Measurements from ENCODE around the gene GDF15. TPM values are rescaled to one million over a fixed set of nuclear protein-coding genes. Genes with fewer than 3 reads are reported as not detected.

The GDF15 gene
- polyA plus RNA-seq, 1 of the 3 experiments (the other 2 are of a cell fraction), result 129 TPM

DNA sequence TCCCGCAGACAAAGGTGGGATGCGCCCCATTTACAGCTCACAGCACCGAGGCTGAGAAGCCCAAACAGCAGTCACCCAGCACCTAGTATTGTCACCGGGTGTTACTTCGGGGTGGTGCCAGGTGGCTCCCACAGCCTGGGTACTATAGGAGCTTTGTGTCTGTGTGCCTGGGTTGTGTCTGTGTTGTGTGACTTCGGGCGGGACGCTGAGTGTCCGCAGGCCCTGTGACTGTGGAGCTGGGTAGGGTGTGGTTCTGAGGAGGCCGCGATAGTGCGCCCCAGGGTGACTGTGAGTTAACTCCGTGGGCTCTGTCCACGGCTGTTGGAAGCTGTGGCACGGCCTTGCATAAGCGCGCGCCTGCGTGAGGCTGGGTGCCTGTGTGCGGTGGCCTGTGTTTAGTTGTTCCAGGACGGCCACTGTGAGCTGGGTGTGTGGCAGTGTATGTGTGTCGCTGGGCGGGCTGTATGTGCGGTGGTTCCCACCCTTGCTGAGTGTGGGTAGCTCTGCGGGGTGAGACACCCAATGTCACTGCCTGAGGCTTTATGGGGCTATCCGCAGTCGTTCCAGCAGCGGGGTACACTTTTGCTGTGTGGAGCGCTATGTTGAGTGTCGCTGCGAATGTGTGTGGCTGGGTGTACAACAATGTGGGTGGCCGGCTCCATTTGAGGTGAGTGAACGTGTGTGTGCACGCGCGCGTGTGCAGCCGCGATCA, 32.7 kb downstream of the GDF15 start:
- Histone ChIP-seq H3K9me2 (no peaks in the 10 kb centered on the region), H3K27me3 (ENCODE audit: insufficient read depth) (no peaks in the 10 kb centered on the region), H3K9me3 (no peaks in the 10 kb centered on the region), H2AFZ (ENCODE audit: low read depth) (peak overlapping the region; percentile 48; the same call in 1 of the 2 replicates), H3F3A (replicated peaks; ENCODE audit: insufficient read depth) (peaks cover 22% of the 10 kb centered on the region), H3K27ac (ENCODE audit: low read depth in 2 of 2, low read length in 1 of 2) (peak overlapping the region; percentile 89 to 93; a peak in 3 of 4 replicates), H3K4me1 (ENCODE audit: control insufficient read depth in 1 of 2, insufficient read depth in 2 of 2, low read depth in 1 of 2, low read length in 1 of 2) (peaks cover 44 to 54% of the 10 kb centered on the region in 2 experiments; a peak in 3 of 4 replicates), H3K36me3 (replicated peaks in 1 of 2; ENCODE audit: control insufficient read depth in 1 of 2, insufficient read depth in 2 of 2, low read length in 1 of 2) (peaks cover 0 to 5% of the 10 kb centered on the region in 2 experiments), H3K4me2 (peak overlapping the region; percentile 43; the same call in 1 of the 2 replicates), H3K4me3 (ENCODE audit: low read depth in 2 of 2, low read length in 1 of 2) (peak overlapping the region in 1 of 2 experiments; percentile 74; a peak in 3 of 4 replicates), H3K9ac (no peak overlapping the region), H3K79me2 (ENCODE audit: insufficient read depth) (peaks cover 45% of the 10 kb centered on the region), H4K20me1 (ENCODE audit: insufficient read depth) (peaks cover 30% of the 10 kb centered on the region; the same call in 1 of the 2 replicates)
- ChIA-PET POLR2A (interaction anchor here (1.2 to 2.2 kb wide), 4 partner anchors 15 to 137 kb away, joined by 4 to 13 read pairs (median 5); partner anchors contain the start of gene JUND), CTCF (interaction anchor here (0.7 to 12.1 kb wide), 23 partner anchors 8 to 259 kb away, joined by 3 to 217 read pairs (median 4); partner anchors contain the start of genes GDF15, JUND, LRRC25 and LSM4)
- DNase-seq, result no peak
- WGBS (ENCODE audit: low lambda C conversion rate), result 77% methylated on average over 25 of the region's 39 CpGs
- TF ChIP-seq REST (IDR thresholded peaks at IDR 0.05; ENCODE audit: low read depth, low read length), result no peak
- no peak for TF ChIP-seq GATA2 (CRISPR knock-in tag; IDR thresholded peaks at IDR 0.05)
- TF ChIP-seq, protein P1, sequence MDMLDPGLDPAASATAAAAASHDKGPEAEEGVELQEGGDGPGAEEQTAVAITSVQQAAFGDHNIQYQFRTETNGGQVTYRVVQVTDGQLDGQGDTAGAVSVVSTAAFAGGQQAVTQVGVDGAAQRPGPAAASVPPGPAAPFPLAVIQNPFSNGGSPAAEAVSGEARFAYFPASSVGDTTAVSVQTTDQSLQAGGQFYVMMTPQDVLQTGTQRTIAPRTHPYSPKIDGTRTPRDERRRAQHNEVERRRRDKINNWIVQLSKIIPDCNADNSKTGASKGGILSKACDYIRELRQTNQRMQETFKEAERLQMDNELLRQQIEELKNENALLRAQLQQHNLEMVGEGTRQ (IDR thresholded peaks at IDR 0.05; ENCODE audit: borderline replicate concordance, low read depth, low read length), result no peak
- TF ChIP-seq RFX5 (IDR thresholded peaks at IDR 0.05; ENCODE audit: low read length), result no peak
- no peak for TF ChIP-seq NRF1 (IDR thresholded peaks at IDR 0.05; ENCODE audit: low read depth, low read length)

DNA sequence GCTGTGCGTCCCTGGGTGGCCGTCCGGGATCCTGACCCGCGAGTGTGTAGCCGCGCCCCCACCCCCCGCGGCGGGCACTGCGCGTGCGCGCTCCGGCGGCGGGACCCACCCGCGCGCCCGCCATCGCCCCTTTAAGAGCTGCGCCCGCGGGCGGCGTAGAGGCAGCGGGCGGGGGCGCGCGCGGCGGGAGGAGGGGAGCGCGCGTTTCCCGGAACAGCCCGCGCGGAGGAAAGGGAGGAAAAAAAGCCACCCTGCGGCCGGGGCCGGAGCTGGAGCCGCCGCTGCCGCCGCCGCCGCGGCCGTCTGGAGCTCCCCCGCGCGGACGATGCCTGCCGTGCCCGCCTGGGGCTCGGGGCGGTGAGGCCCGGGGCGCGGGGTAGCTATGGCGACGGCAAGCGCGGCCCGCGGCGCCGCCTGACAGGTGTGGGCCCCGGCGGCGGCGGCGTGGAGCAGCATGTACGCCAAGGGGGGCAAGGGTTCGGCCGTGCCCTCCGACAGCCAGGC, 33.3 kb downstream of the GDF15 start, which contains the start of gene SSBP4:
TSS of gene SSBP4 (plus strand) at position 204 of the 504 bp plus-strand sequence. CDS start at position 455, 251 bp downstream.
- Histone ChIP-seq H3K36me3 (replicated peaks in 1 of 2; ENCODE audit: control insufficient read depth in 1 of 2, insufficient read depth in 2 of 2, low read length in 1 of 2) (peaks cover 0 to 5% of the 10 kb centered on the region in 2 experiments), H3K9me3 (no peaks in the 10 kb centered on the region), H3K9me2 (no peaks in the 10 kb centered on the region), H3K27me3 (ENCODE audit: insufficient read depth) (no peaks in the 10 kb centered on the region), H2AFZ (ENCODE audit: low read depth) (peak within 1 kb of the TSS; percentile 48; the same call in 1 of the 2 replicates), H4K20me1 (ENCODE audit: insufficient read depth) (peaks cover 36% of the 10 kb centered on the region; the same call in 1 of the 2 replicates), H3K79me2 (ENCODE audit: insufficient read depth) (peaks cover 47% of the 10 kb centered on the region), H3F3A (replicated peaks; ENCODE audit: insufficient read depth) (peaks cover 22% of the 10 kb centered on the region), H3K4me1 (ENCODE audit: control insufficient read depth in 1 of 2, insufficient read depth in 2 of 2, low read depth in 1 of 2, low read length in 1 of 2) (peaks cover 41 to 53% of the 10 kb centered on the region in 2 experiments; a peak in 3 of 4 replicates), H3K4me2 (peak within 1 kb of the TSS; percentile 90), H3K27ac (ENCODE audit: low read depth in 2 of 2, low read length in 1 of 2) (peak within 1 kb of the TSS; percentile 89 to 93; a peak in 3 of 4 replicates), H3K9ac (peak within 1 kb of the TSS; percentile 71), H3K4me3 (ENCODE audit: low read depth in 2 of 2, low read length in 1 of 2) (peak within 1 kb of the TSS; percentile 68 to 74)
- 0% methylated on average over 15 of the region's 80 CpGs for WGBS (ENCODE audit: low lambda C conversion rate)
- DNase-seq, result peak; percentile 97
- POLR2A ChIA-PET, result interaction anchor here (0.6 to 2.2 kb wide), 6 partner anchors 14 to 138 kb away, joined by 3 to 13 read pairs (median 4); partner anchors contain the start of gene JUND
- TF ChIP-seq, protein P2, sequence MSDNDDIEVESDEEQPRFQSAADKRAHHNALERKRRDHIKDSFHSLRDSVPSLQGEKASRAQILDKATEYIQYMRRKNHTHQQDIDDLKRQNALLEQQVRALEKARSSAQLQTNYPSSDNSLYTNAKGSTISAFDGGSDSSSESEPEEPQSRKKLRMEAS (IDR thresholded peaks at IDR 0.05; ENCODE audit: low read depth), result 0 out of 2 replicates have a peak, but pooled peaks have one; percentile 59
- TF ChIP-seq FOXJ3 (CRISPR knock-in tag; IDR thresholded peaks at IDR 0.05) (no peak), GATA2 (CRISPR knock-in tag; IDR thresholded peaks at IDR 0.05) (no peak), SIN3A (IDR thresholded peaks at IDR 0.05; ENCODE audit: borderline replicate concordance, low read depth, low read length) (peak; percentile 17; the same call in 1 of the 2 replicates), NFIC (IDR thresholded peaks at IDR 0.05; ENCODE audit: borderline replicate concordance) (no peak), MEF2A (IDR thresholded peaks at IDR 0.05; ENCODE audit: borderline replicate concordance, low read depth) (no peak), EP300 (IDR thresholded peaks at IDR 0.05; ENCODE audit: borderline replicate concordance in 1 of 2, low read depth in 1 of 2, low read length in 1 of 2) (peak; percentile 59 to 65; a peak in 2 of 4 replicates), TAF1 (IDR thresholded peaks at IDR 0.05; ENCODE audit: borderline replicate concordance, low read depth, low read length) (peak; percentile 46; the same call in 1 of the 2 replicates), MXI1 (IDR thresholded peaks at IDR 0.05; ENCODE audit: low read depth, low read length) (peak; percentile 69), GABPA (IDR thresholded peaks at IDR 0.05; ENCODE audit: low read depth) (no peak), NRF1 (IDR thresholded peaks at IDR 0.05; ENCODE audit: low read depth, low read length) (peak; percentile 68)
- TF ChIP-seq, protein P3, sequence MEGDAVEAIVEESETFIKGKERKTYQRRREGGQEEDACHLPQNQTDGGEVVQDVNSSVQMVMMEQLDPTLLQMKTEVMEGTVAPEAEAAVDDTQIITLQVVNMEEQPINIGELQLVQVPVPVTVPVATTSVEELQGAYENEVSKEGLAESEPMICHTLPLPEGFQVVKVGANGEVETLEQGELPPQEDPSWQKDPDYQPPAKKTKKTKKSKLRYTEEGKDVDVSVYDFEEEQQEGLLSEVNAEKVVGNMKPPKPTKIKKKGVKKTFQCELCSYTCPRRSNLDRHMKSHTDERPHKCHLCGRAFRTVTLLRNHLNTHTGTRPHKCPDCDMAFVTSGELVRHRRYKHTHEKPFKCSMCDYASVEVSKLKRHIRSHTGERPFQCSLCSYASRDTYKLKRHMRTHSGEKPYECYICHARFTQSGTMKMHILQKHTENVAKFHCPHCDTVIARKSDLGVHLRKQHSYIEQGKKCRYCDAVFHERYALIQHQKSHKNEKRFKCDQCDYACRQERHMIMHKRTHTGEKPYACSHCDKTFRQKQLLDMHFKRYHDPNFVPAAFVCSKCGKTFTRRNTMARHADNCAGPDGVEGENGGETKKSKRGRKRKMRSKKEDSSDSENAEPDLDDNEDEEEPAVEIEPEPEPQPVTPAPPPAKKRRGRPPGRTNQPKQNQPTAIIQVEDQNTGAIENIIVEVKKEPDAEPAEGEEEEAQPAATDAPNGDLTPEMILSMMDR (IDR thresholded peaks at IDR 0.05), result peak; percentile 12; the same call in 1 of the 2 replicates
- CTCF ChIA-PET, result interaction anchor here (0.7 to 12.1 kb wide), 22 partner anchors 9 to 260 kb away, joined by 3 to 217 read pairs (median 4); partner anchors contain the start of genes GDF15, JUND, LRRC25 and LSM4
